GM19239 (cell line): Measurements from ENCODE around the gene SLC24A4.
"Not testable (repeated sequence)": the region's sequence is repeated elsewhere in the genome, so short reads cannot be mapped to it uniquely, and the experiment has no call there.

Source experiments
- DNase-seq: peaks from one replicate; pipeline ENCODE4 v3.0.0; 2011; ENCODE audit warnings: low spot score; ENCODE audit not compliant: insufficient read length
- FAIRE-seq: peaks from 2 replicates; lab custom pipeline; 2011; peaks lifted over from hg19 to GRCh38; lab: Jason Lieb, UNC

The SLC24A4 gene

DNA sequence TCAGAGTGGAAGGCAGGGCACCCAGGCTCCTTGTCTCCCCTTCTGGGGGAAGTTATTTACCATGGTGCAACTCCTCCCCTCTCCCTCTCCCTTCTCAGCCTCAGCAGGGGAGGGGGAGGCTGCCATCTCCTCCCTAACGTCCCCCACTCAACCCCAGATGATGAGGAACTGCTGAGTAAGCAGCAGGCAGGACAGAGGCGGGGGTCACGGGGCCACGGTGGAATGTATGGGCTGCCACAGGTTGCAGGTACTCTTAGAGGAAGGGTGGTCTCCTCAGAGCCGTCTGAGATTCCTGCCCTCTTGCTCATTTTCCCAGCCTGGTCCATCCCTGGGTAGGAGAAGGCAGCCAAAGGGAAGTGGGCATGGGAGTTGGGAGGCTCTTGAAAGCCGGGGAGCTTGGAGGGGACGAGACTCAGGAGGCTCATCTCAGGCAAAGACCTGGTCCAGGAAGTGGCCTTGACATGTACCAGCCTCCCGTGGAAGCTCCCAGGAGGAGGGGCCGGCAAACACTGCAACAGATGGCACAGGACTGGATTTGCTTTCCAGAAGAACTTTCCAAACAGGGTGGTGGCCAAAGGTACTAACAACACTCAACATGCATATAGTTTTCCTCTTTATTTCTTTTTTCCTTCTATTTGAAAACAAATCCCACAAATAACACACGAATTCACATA, 209.7 kb downstream of the SLC24A4 start:
- DNase-seq, result no peak
- no peak for FAIRE-seq

GRCh38 chr14:92534932-92535643, 212.1 kb downstream of the SLC24A4 start:
- DNase-seq (no peak), FAIRE-seq (peak; percentile 56)

DNA sequence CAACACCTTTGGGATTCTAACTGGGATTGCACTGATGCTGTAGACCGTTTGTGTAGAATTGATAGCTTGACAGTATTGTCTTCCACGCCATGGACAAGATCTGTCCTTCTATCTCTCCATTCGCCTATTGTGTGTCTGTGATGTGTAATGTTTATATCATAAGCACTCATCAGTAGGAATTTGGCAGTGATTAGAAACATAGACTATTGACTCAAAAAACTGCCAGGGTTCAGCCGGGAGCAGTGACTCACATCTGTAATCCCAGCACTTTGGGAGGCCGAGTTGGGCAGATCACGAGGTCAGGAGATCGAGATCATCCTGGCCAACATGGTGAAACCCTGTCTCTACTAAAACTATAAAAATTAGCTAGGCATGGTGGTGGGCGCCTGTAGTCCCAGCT, 213.3 kb downstream of the SLC24A4 start:
- not testable (repeated sequence) for DNase-seq, FAIRE-seq

DNA sequence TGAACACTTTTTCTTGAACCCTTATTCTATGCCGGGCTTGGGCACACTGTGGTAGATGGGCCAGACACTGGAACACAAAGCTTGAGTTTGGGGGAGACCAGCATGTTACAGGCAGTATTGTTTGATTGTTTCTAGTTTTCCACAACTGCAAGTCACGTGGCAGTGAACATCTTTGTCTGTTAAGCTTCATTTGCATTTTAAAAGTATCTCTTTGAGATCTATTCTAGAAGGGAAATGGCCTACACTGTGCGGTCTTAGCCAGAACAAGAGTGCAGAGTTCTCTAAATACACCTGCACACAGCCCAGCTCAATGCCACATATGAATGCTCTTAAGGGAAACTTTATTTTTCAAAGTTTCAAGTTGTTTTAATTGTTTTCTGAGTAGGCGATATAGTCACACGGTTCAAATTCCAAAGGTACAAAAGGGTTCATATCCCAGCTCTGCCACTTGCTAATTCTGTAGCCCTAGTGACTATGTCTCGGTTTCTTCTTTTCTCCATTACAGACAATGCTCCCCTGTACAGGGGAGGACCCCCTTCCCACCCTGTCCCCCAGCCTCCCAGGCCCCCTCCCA, 215.5 kb downstream of the SLC24A4 start:
- DNase-seq (no peak), FAIRE-seq (peak; percentile 82)

- DNase-seq (no peak), FAIRE-seq (no peak)
Measured at GRCh38 chr14:92539419-92539818, 216.5 kb downstream of the SLC24A4 start.

- peak; percentile 40 for FAIRE-seq
Measured at GRCh38 chr14:92539875-92540274, 216.9 kb downstream of the SLC24A4 start.

DNA sequence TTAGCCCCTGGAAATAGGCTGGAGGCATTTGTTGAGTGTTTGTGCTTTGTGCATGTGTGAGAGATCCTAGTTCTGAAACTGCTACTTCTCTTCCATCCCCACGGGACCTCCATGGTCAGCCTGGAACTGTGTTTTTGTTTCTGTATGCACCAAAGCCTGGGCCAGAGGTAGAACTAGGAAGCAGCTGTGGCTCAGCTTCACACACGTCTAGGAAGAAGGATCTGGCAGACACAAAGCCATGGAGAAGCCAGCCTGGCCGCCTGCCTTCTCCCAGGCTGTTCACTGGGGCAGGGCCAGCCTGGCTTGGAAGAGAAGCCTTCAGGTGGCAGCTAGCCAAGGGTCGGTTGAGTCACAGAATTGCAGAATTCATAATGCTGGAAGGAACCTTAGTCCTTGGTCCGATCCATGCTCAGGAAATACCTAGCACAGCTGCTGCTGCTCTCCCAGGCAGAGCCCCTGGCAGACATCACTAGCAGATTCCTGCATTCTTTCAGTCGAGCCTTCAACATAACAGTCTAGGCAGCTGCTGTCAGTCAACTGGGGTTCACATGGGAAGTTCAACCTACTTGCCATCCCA, 217.6 kb downstream of the SLC24A4 start:
- peak; percentile 75 for FAIRE-seq
- DNase-seq, result no peak

More at GRCh38 chr14:92539875-92540274, 216.9 kb downstream of the SLC24A4 start:
- DNase-seq, result no peak

DNA sequence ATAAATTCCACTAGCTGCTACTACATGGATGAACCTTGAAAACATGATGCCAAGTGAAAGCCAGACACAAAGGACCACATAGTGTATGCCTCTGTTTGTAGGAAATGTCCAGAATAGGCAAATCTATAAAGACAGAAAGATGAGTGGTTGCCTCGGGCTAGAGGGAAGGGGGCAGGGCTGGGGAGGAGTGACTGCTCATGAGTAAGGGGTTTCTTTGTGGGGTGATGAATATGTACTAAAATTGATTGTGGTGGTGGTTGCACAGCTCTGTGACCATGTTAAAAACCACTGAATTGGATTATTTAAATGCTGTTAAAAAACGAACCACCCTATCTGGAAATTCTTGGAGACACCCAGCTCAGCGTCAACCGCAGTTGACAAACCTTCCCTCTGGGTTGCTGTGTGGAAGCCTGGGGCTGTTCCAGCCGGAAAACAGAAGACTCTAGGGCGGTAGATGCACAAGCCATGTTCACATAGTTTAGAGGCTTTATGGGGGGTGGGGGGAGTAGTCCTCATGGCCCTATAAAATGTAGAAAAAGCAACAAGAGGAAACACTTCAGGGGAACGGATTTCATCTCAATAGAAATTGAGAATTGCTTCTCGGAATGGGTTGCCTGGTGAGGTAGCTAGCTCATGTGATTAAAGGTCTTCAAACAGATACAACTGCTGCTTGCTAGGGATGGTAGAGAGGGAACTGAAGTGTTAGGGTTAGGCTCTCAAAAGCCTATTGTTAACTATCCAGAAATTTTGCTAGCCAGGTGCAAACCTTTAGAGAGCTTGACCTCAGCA, 220.0 kb downstream of the SLC24A4 start:
- DNase-seq (no peak), FAIRE-seq (no peak)

DNA sequence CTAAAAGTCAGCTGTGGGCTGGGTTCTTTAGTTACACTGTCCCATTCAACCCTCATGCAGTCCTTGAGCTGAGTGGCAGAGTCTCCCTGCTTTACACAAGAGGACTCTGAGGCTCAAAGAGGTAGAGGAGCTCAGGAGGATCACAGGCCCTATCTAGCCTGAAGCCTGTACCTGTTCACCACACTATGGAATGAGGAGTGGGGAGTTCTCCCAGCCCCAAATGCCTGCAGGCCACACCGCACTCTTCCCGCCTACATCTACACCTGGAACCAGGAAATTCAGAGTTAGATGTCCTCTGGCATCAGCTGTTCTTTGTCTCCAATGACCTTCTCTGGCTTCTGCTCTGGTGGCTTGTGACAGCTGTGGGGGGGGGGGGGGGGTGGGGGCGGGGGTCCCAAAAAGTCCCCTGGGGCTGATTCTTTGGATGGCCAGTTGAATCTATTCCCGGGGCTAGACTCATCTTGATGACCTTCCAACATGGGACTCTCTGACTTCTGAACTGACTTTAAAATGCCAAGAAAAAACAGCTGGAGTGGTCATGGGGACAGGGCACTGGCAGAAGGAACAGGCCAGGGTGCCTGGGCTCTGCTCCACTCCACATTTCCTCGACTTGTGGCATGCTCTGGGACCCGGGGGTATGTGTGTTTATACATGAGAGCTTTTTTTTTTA, 221.2 kb downstream of the SLC24A4 start:
- DNase-seq (no peak), FAIRE-seq (no peak)

GRCh38 chr14:92546347-92547053, 223.5 kb downstream of the SLC24A4 start:
- FAIRE-seq (no peak), DNase-seq (no peak)

GRCh38 chr14:92549105-92549858, 226.3 kb downstream of the SLC24A4 start:
- FAIRE-seq (no peak), DNase-seq (no peak)

DNA sequence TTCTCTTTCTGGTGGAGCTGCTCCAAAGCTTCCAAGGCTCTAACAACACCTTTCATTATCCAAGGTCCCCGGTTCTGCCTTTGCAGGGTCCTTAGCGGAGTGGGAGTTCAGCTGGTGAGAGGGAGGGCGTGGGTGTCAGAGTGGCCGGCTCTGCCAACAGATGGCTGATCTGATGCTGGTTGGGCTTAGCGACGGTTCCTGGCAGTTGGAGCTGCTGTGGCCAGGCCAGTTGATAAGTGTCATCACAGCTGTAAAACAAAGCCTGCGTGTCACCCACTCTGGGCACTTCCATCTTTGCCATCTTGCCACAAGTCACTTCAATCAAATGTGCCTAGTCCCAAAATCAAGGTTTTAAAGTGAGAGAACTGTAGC, 226.9 kb downstream of the SLC24A4 start:
- FAIRE-seq (peak; percentile 14), DNase-seq (no peak)
